Fibroblast of the aortic adventitia (primary cell): ENCODE measurements around the gene FRMD5. TPM values are rescaled to one million over a fixed set of nuclear protein-coding genes. Genes with fewer than 3 reads are reported as not detected.
A peak's percentile ranks its signal among the peaks of the same experiment; 100 is the strongest.
"Not testable (repeated sequence)": the region's sequence is repeated elsewhere in the genome, so short reads cannot be mapped to it uniquely, and the experiment has no call there.

ENCODE experiments used
- DNase-seq: peaks from one replicate; pipeline ENCODE4 v3.0.0-alpha.2; 2010; ENCODE audit warnings: low read depth
- H3K4me3 ChIP-seq: 2 replicates; pipeline ENCODE4 v1.5.1; 2011; ENCODE audit warnings: low read depth, mild to moderate bottlenecking, control low read depth, low read length, moderate library complexity
- total RNA-seq: library from RNA; depleted of rRNA; stranded (reverse); fragments of >200 nt; gene quantifications from 2 replicates; pipeline ENCODE4 v1.2.3, GENCODE V29; 2012; ENCODE audit warnings: low replicate concordance
- TF ChIP-seq, protein P1 (sequence below): IDR thresholded peaks from 2 replicates; pipeline ENCODE4 v1.5.1; 2011; ENCODE audit warnings: mild to moderate bottlenecking, low read length, control low read depth, inconsistent platforms; ENCODE audit not compliant: insufficient read depth

FRMD5 gene
- 9.9 and 16.3 TPM in 2 replicates for total RNA-seq

- peak; percentile 97 for DNase-seq
- peak within 1 kb of the TSS; percentile 75 for H3K4me3 ChIP-seq
- TF ChIP-seq, protein P1, sequence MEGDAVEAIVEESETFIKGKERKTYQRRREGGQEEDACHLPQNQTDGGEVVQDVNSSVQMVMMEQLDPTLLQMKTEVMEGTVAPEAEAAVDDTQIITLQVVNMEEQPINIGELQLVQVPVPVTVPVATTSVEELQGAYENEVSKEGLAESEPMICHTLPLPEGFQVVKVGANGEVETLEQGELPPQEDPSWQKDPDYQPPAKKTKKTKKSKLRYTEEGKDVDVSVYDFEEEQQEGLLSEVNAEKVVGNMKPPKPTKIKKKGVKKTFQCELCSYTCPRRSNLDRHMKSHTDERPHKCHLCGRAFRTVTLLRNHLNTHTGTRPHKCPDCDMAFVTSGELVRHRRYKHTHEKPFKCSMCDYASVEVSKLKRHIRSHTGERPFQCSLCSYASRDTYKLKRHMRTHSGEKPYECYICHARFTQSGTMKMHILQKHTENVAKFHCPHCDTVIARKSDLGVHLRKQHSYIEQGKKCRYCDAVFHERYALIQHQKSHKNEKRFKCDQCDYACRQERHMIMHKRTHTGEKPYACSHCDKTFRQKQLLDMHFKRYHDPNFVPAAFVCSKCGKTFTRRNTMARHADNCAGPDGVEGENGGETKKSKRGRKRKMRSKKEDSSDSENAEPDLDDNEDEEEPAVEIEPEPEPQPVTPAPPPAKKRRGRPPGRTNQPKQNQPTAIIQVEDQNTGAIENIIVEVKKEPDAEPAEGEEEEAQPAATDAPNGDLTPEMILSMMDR, result peak; percentile 77
These were observed at the start of gene FRMD5 for GRCh38 chr15:44195151-44195740. Gene FRMD5 (minus strand): TSS chr15:44195271.

DNA sequence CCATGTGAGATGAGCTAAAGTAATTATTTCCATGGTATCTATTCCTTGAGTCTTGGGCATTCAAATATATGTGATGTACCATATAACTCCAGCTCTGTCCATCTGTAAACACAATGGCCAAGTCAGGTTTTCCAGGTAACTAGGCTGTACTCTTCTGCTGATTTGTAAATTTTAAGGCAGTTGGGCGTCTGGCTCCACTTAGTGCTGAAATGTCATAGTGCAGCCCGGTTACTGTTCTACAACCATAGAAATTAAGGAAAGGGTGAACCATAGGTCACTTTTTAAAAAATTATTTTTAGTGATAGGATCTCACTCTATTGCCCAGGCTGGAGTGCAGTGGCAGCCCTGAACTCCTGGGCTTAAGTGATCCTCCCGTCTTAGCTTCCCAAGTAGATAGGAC lies 48.8 kb upstream of the FRMD5 start:
- TF ChIP-seq, protein P1, result peak; percentile 6
- no peak overlapping the region for H3K4me3 ChIP-seq
- no peak for DNase-seq

GRCh38 chr15:44243141-44243540 lies 48.1 kb upstream of the FRMD5 start:
- no peak overlapping the region for H3K4me3 ChIP-seq
- TF ChIP-seq, protein P1, result no peak
- DNase-seq, result peak; percentile 73

DNA sequence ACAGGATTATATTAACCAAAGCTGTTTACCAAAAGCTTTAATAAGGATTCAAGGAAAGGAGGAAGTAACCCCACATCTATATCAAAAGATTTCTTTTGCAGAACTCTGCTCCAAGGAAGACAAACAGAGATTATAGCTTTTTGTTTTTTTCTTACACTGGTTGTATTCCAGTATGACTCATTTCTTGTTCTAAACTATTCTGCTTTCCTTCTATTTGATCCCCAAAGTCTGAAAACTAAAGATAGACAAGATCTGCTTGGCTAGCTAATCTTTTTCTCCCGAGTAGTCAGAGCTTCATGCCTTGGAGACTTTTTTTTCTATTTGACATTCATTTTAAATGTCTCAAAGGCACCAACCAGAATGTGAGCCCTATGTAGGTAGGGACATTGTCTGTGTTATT lies 36.8 kb upstream of the FRMD5 start:
- no peak overlapping the region for H3K4me3 ChIP-seq
- TF ChIP-seq, protein P1, result no peak
- peak; percentile 57 for DNase-seq

- not testable (repeated sequence) for H3K4me3 ChIP-seq, DNase-seq
These were observed 34.2 kb upstream of the FRMD5 start for GRCh38 chr15:44229301-44229700.

DNA sequence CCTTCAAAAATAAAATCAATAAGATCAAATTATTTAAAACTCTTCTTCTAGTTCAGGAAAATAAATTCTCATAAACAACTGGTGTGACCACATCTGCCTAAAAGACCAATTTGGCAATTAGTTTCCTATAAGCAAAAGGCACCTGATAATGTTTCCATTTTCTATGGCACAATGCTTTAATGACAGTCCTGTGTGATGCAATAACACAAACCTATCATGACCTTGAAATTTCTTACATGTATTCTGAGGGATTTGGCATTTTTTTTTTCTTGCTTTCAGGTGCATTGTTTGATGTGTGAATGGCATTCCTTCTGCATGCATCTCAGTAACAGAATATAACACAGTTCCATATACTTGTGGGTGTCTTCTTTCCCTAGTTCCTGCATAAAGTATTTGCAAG lies 32.5 kb upstream of the FRMD5 start:
- TF ChIP-seq, protein P1, result no peak
- no peak overlapping the region for H3K4me3 ChIP-seq
- DNase-seq, result no peak

DNA sequence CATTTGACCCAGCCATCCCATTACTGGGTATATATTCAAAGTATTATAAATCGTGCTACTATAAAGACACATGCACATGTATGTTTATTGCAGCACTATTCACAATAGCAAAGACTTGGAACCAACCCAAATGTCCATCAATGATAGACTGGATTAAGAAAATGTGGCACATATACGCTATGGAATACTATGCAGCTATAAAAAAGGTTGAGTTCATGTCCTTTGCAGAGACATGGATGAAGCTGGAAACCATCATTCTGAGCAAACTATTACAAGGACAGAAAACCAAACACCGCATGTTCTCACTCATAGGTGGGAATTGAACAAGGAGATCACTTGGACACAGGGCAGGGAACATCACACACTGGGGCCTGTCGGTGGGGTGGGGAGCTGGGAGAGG lies 31.9 kb upstream of the FRMD5 start:
- not testable (repeated sequence) for H3K4me3 ChIP-seq, DNase-seq

DNA sequence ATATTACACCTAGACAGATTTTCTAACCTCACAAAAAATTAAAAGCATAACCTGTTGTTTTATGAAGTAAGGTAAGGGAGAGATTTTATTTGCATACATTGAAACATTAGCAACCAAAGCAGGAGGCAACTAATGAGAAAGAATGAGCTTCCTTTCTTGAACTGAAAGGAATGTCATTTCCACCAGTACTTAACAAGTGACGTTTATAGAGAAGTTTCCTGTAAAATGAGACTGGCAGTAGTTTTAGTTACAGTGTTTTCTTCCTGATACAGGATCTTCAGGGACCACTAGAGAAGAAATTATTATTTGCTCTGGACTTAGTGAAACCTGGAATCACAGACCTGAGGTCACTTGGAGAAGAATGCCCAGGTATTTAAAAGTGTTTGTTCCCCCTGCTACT lies 27.4 kb upstream of the FRMD5 start:
- DNase-seq, result no peak
- TF ChIP-seq, protein P1, result no peak
- no peak overlapping the region for H3K4me3 ChIP-seq
